SK-N-SH treated with all-trans-retinoic acid at 6 μM for 48 hours (cell line): ENCODE measurements around the gene C11orf16.

Experiments
- ATAC-seq: fragments of 200-7000 bp; cut with Tn5 transposase; 3 replicates; pipeline ENCODE4 v1.9.1; 2020; ENCODE audit warnings: mild to moderate bottlenecking, moderate library complexity
- ARNTL ChIP-seq: fragments of 450-650 bp; formaldehyde crosslinking; IDR thresholded peaks from 2 replicates; pipeline ENCODE4 v1.5.0; 2020; ENCODE audit warnings: low read depth, mild to moderate bottlenecking, moderate library complexity, borderline replicate concordance
- BACH2 ChIP-seq: fragments of 250-450 bp; sonication (Bioruptor Pico); IDR thresholded peaks from 2 replicates; pipeline ENCODE4 v1.9.0; 2021; ENCODE audit warnings: mild to moderate bottlenecking, borderline replicate concordance
- CSDC2 ChIP-seq: fragments of 250-450 bp; sonication (Bioruptor Pico); IDR thresholded peaks from 2 replicates; pipeline ENCODE4 v1.5.0; 2020; ENCODE audit warnings: mild to moderate bottlenecking, moderate library complexity
- ESRRG ChIP-seq: fragments of 250-450 bp; sonication (Bioruptor Pico); IDR thresholded peaks from 2 replicates; pipeline ENCODE4 v1.6.1; 2021; ENCODE audit warnings: mild to moderate bottlenecking
- GLIS3 ChIP-seq: fragments of 250-450 bp; sonication (Bioruptor Pico); IDR thresholded peaks from 2 replicates; pipeline ENCODE4 v1.5.0; 2020; ENCODE audit warnings: mild to moderate bottlenecking, moderate library complexity
- ISL1 ChIP-seq: fragments of 250-450 bp; sonication (Bioruptor Pico); IDR thresholded peaks from 2 replicates; pipeline ENCODE4 v2.1.2; 2022; ENCODE audit warnings: mild to moderate bottlenecking, moderate library complexity
- OSR1 ChIP-seq: fragments of 250-450 bp; sonication (Bioruptor Pico); IDR thresholded peaks from 2 replicates; pipeline ENCODE4 v1.8.0; 2022; ENCODE audit warnings: moderate library complexity, mild to moderate bottlenecking, inconsistent platforms
- PATZ1 ChIP-seq: fragments of 250-450 bp; sonication (Bioruptor Pico); IDR thresholded peaks from 2 replicates; pipeline ENCODE4 v1.8.0; 2020; ENCODE audit warnings: mild to moderate bottlenecking, moderate library complexity, borderline replicate concordance
- RARB ChIP-seq: fragments of 250-450 bp; sonication (Bioruptor Pico); IDR thresholded peaks from 2 replicates; pipeline ENCODE4 v1.8.0; 2021; ENCODE audit warnings: mild to moderate bottlenecking, moderate library complexity
- SNAI2 ChIP-seq: fragments of 250-450 bp; sonication (Bioruptor Pico); IDR thresholded peaks from 2 replicates; pipeline ENCODE4 v1.5.0; 2020; ENCODE audit warnings: mild to moderate bottlenecking, moderate library complexity
- TCF4 ChIP-seq: fragments of 250-450 bp; sonication (Bioruptor Pico); IDR thresholded peaks from 2 replicates; pipeline ENCODE4 v1.8.0; 2021; ENCODE audit warnings: mild to moderate bottlenecking, moderate library complexity, borderline replicate concordance
- TSHZ2 ChIP-seq: fragments of 250-450 bp; sonication (Bioruptor Pico); IDR thresholded peaks from 2 replicates; pipeline ENCODE4 v1.5.0; 2020; ENCODE audit warnings: mild to moderate bottlenecking, moderate library complexity
- ZC3H10 ChIP-seq: fragments of 250-450 bp; sonication (Bioruptor Pico); IDR thresholded peaks from 2 replicates; pipeline ENCODE4 v1.5.1; 2021; ENCODE audit warnings: mild to moderate bottlenecking, moderate library complexity
- ZFP30 ChIP-seq: fragments of 450-650 bp; formaldehyde crosslinking; IDR thresholded peaks from 2 replicates; pipeline ENCODE4 v1.5.0; 2022; ENCODE audit warnings: mild to moderate bottlenecking, moderate library complexity
- ZNF565 ChIP-seq: fragments of 450-650 bp; formaldehyde crosslinking; conservative IDR thresholded peaks from 2 replicates; pipeline ENCODE4 v1.5.0; 2020; ENCODE audit warnings: low read depth, mild to moderate bottlenecking, moderate library complexity
- ZNF70 ChIP-seq: fragments of 450-650 bp; formaldehyde crosslinking; IDR thresholded peaks from 2 replicates; pipeline ENCODE4 v1.5.0; 2020; ENCODE audit warnings: mild to moderate bottlenecking, moderate library complexity
- ZNF8 ChIP-seq: fragments of 450-650 bp; formaldehyde crosslinking; IDR thresholded peaks from 2 replicates; pipeline ENCODE4 v1.5.0; 2020; ENCODE audit warnings: mild to moderate bottlenecking, moderate library complexity
- TF ChIP-seq, protein P1 (sequence below): fragments of 250-450 bp; sonication (Bioruptor Pico); IDR thresholded peaks from 2 replicates; pipeline ENCODE4 v1.8.0; 2021; ENCODE audit warnings: low read depth, mild to moderate bottlenecking, moderate library complexity, borderline replicate concordance
- TF ChIP-seq, protein P2 (sequence below): fragments of 250-450 bp; sonication (Bioruptor Pico); IDR thresholded peaks from 2 replicates; pipeline ENCODE4 v1.5.1; 2021; ENCODE audit warnings: mild to moderate bottlenecking, moderate library complexity

C11orf16 gene

GRCh38 chr11:8928981-8929615 is 3.6 kb downstream of the C11orf16 start:
- ATAC-seq: no peak
- TF ChIP-seq ZNF70 (no peak), ZNF565 (CRISPR knock-in tag) (no peak), CSDC2 (CRISPR knock-in tag) (no peak), BACH2 (CRISPR knock-in tag) (no peak), GLIS3 (CRISPR knock-in tag) (no peak), TCF4 (CRISPR knock-in tag) (no peak), ARNTL (CRISPR knock-in tag) (no peak)
- TF ChIP-seq, protein P1, sequence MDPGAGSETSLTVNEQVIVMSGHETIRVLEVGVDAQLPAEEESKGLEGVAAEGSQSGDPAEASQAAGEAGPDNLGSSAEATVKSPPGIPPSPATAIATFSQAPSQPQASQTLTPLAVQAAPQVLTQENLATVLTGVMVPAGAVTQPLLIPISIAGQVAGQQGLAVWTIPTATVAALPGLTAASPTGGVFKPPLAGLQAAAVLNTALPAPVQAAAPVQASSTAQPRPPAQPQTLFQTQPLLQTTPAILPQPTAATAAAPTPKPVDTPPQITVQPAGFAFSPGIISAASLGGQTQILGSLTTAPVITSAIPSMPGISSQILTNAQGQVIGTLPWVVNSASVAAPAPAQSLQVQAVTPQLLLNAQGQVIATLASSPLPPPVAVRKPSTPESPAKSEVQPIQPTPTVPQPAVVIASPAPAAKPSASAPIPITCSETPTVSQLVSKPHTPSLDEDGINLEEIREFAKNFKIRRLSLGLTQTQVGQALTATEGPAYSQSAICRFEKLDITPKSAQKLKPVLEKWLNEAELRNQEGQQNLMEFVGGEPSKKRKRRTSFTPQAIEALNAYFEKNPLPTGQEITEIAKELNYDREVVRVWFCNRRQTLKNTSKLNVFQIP (CRISPR knock-in tag): no peak

DNA sequence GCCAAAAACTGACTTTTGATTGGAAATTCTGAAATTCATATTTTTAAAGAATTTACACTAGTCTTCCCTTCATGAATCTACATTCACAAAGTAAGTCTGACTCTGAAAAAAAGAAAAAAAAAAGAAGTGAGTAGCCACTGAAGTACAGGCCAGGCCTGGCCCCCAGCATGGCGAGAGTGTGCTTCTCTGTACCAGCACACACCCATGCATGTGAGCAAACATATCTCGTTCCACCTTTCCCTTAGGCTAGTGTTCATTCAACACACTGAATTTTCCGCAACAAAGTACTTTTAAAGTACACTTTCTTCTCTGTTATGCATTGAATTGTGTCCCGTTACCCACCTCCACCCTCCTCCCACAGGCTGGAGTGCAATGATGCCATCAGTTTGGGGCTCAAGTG is 4.5 kb downstream of the C11orf16 start:
- ATAC-seq: no peak
- TF ChIP-seq ZFP30 (CRISPR knock-in tag): no peak
- no peak for TF ChIP-seq OSR1 (CRISPR knock-in tag)
- no peak for TF ChIP-seq RARB (CRISPR knock-in tag)
- TF ChIP-seq ISL1: no peak
- TF ChIP-seq TCF4 (CRISPR knock-in tag): no peak
- TF ChIP-seq GLIS3 (CRISPR knock-in tag): no peak
- TF ChIP-seq BACH2 (CRISPR knock-in tag): no peak
- TF ChIP-seq ESRRG (CRISPR knock-in tag): no peak
- TF ChIP-seq CSDC2 (CRISPR knock-in tag): no peak
- no peak for TF ChIP-seq ZNF8
- no peak for TF ChIP-seq ZC3H10 (CRISPR knock-in tag)
- no peak for TF ChIP-seq SNAI2 (CRISPR knock-in tag)
- no peak for TF ChIP-seq TSHZ2 (CRISPR knock-in tag)

DNA sequence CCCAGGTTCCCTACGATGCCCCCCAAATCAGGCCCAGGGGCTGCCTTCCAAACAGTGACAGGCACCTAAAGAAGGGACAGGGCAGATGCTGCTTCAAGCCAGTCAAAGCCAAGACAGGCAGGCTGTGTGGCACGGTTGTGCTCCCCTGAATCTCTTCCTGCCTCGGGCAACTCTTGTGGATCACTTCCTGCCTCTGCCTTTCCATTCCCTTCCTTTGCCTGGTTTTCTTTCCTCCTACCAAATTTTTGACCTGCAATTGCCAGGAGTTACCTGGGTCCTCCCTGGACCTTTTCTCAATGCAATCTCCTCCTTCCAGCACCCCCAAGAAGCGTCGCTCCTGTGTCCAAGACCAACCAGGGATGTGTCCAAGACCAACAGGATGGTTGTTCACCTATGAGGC is 5.5 kb downstream of the C11orf16 start:
- TF ChIP-seq OSR1 (CRISPR knock-in tag) (no peak), ZFP30 (CRISPR knock-in tag) (no peak), PATZ1 (CRISPR knock-in tag) (no peak), ESRRG (CRISPR knock-in tag) (no peak)
- ATAC-seq: no peak

- ATAC-seq: no peak
Observed at GRCh38 chr11:8926236-8926635, 6.5 kb downstream of the C11orf16 start.

More at GRCh38 chr11:8926236-8926635, 6.5 kb downstream of the C11orf16 start:
- TF ChIP-seq ZFP30 (CRISPR knock-in tag): no peak
- TF ChIP-seq ZC3H10 (CRISPR knock-in tag): no peak
- TF ChIP-seq, protein P2, sequence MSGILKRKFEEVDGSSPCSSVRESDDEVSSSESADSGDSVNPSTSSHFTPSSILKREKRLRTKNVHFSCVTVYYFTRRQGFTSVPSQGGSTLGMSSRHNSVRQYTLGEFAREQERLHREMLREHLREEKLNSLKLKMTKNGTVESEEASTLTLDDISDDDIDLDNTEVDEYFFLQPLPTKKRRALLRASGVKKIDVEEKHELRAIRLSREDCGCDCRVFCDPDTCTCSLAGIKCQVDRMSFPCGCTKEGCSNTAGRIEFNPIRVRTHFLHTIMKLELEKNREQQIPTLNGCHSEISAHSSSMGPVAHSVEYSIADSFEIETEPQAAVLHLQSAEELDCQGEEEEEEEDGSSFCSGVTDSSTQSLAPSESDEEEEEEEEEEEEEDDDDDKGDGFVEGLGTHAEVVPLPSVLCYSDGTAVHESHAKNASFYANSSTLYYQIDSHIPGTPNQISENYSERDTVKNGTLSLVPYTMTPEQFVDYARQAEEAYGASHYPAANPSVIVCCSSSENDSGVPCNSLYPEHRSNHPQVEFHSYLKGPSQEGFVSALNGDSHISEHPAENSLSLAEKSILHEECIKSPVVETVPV (CRISPR knock-in tag): no peak
- no peak for TF ChIP-seq TSHZ2 (CRISPR knock-in tag)
- TF ChIP-seq BACH2 (CRISPR knock-in tag): no peak
